NK-92 (cell line): ENCODE measurements around the gene SPATS2L.

ENCODE experiments used
- DNase-seq: peaks from one replicate; lab custom pipeline; 2025; ENCODE audit not compliant: unreplicated experiment; lab: John Stamatoyannopoulos, UW

The SPATS2L gene

DNA sequence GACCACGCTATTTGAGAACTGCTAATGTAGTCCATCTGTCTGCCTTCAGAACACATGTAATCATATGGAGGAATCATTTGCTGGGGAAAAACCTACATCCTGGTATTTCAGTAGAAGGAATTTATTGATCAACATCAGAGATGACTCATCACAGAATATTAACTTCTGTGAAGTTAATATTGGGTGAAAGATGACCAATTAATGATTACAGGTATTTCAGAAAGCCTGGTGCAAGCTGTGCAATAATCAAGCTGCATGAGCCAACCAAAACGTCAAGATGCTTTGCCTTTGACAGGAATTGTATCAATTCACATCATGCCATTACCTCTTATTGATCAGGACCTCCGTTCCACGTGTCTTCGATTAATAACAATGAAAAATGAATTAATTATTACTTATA, 9.4 kb upstream of the SPATS2L start:
- DNase-seq, result no peak

DNA sequence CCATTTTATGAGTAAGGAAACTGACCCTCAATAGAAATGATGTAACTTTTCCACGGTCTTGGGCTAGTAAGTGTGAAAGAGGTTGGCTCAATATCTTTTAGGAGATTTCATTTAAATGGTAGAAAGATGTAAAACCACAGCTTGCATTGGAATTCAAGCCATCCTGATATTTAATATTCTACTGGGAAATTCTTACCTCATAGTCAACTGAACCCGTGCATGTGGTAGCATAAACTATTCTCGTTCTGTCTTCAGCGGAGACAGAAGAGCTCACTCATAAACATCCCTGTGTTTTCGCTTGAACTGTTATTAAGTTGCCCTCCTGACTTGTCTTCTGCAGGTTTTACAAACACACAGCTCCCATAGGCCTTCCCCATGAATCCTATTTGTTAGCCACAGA, 8.5 kb upstream of the SPATS2L start:
- no peak for DNase-seq

DNA sequence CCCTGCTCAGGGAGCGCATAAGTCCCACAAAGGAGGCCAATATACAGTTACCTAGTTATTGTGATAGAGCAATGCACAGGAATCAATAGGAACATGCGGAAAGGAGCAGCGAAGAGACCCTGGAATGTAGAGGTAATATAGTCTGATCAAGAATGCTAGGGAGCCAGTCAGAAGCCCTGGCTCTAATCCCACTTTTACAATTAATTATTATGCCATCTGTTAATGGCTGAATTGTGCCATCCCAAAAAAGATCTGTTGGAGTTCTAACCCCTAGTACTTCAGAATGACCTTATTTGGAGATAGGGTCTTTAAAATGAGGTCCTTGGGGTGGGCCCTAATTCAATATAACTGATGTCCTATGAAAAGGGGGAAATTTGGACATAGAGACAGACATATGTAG, 7.7 kb upstream of the SPATS2L start:
- DNase-seq, result no peak

DNA sequence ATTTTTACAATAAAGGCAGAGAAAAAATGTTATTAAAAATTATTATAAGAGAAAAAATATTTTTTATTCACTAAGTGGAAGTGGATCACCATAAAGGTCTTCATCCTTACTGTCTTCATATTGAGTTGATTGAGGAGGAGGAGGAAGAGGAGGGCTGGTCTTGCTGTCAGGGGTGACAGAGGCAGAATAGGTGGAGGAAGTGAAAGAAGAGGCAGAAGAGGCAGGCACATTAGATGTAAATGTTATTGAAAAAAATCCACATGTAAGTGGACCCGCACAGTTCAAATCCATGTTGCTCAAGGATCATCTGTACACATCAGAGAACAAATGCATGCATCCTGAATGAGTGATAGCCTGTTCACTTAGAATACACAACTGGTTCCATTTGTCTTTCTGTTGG, 6.4 kb upstream of the SPATS2L start:
- no peak for DNase-seq

DNA sequence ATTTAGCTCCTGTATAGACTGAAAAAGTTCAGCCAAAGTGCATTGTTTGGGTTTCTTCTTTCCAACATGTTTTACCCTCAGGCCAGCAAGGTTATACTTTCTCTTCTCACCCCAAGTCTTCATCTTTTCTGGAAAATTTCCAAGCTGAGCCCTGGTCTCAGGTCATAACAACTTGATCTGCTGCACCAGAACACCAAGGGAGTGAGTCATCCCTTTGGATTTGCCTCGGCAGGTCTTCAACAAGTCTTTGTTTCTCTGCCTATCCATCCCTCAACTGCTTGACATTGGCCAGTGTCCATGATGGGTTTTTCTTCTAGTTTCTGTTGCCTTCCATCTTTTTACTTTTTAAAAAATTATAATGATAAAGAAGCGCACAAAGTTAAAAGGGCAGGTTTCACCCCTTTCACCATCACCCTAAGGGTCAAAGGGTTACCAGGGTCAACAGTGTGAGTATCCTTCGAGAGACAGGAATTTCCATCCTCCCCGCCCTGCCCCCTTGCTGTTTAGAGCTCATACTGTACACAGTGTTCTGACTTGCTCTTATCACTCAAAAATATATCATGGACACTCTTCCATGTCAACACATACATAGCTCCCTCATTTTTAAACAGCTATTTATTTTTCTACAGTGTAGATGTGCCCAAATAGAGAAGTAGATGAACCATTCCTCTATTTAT, 5.7 kb upstream of the SPATS2L start:
- no peak for DNase-seq

DNA sequence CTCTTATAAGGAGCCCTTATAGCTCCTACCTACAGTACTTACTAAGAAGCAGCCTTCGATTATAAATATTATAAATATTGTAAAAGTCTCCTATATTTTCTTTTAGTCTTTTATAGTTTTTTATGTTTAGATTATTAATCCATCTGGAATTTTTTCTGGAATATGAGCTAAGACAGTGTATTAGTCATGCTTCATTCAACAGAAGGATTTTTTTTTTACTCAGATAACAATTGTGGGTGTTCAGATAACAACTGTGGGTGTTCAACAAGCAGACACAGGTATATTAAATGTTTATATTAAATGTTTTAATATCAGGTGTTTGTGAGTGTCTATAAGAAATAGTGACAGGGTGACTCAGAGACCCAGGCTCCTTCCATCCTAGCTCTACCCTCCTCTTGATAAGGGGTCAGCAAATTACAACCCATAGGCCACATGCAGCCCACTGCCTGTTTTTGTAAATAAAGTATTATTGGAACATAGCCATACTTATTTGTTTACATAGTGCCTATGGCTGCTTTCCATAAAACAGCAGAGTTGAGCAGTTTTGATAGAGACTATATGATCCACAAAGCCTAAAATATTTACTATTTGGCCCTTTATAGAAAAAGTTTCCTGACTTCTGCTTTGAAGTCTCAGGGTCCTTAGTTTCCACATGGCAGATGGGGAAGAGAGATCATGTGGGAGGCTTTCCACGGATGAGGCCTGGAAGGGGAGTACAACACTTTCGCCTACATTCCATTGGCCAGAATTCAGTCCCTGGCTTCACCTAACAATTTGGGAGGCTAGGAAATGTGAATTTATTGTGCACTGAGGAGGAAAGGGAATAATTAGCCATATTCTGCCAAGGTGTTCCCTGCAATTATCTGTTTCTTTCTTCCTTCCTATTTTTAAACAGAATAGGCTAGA, 4.3 kb upstream of the SPATS2L start:
- DNase-seq, result no peak

DNA sequence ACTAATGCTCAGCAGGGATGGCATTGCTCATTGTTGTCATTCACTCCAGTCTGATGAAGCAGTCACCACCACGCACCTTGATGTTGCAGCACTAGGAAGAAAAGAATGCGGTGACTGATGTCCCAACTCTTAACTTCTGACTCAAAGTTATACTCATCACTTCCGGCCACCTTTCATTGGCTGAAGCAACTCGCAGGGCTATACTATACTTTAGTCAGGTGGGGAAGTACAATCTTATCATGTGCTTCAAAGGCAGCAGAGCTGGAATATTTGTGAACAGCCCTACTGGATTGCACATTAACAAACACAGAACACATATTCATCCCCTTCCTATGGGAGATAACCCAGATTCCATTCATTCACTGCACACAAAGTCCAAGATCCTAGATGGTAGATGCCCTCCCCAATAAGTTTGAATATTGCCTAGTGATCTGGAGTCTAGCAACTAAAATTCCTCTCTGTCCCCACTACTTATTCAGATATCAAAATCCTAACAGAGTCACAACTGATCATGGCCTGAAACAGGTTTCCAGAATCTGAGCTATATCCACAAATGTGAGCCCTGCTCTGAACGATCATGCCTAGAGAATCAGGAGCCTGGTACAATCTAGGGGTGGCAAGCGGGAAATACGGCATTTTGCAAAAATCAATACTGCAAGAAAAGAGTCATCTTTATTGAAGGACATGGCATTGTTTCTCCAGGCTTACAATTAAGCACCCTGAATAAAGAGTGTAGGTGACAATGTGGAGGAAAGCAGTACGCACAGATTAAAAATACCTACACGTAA, 3.4 kb upstream of the SPATS2L start:
- DNase-seq, result no peak

DNA sequence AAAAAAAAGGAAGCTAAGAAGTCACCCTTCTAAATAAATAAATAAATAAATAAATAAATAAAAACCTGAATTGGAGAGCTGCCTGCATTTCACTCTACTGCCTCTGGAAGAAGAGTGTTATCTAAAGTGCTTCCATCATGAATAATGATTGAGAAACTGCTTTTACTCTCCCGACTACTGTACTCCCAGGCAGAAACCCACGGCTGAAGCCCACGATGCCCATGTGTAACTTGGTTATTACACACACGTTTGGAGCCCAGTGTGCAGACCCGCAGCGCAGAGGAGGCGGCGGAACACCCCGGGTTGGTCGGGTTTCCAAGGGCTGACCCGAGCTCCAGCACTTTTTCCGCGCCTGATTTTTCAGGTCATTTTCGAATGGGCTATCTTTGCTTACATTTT, 697 bp upstream of the SPATS2L start:
- no peak for DNase-seq

DNA sequence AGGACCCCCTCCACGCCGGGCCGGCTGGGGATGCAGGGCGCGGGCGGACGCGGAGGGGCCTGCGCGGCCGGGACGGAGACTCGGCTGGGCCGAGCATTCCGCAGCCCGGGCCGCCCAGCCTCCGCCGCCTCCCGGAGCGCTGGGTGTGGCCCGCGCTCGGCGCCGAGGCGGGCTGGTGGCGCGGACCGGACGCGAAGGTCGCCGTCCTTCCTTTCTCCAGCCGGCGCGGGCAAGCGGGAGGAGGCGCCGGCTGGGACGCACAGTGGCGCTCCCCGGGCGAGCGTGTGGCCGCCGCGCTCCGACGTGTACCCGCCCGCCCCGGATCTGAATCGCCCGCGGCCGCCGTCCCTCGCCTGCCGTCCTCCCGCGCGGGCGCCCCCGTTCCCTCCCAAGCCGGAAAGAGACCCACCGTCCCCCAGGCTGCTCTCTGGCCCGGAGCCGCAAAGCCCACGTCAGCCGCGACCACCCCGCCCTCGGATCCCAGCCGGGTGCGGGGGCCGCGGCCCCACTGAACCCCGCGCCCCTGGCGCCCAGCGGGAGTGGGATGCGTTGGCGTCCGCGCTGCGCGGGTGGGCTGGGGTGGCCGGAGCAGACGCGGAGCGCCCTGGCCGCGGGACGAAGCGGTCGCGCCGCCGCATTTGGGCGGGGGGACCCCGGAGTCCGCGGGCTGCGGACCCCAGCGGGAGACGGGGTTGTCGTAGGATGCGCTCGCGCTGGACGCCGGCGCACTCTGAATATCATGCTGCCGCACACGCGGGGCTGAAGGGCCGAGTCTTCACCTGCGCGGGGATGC, 634 bp downstream of the SPATS2L start:
- no peak for DNase-seq

DNA sequence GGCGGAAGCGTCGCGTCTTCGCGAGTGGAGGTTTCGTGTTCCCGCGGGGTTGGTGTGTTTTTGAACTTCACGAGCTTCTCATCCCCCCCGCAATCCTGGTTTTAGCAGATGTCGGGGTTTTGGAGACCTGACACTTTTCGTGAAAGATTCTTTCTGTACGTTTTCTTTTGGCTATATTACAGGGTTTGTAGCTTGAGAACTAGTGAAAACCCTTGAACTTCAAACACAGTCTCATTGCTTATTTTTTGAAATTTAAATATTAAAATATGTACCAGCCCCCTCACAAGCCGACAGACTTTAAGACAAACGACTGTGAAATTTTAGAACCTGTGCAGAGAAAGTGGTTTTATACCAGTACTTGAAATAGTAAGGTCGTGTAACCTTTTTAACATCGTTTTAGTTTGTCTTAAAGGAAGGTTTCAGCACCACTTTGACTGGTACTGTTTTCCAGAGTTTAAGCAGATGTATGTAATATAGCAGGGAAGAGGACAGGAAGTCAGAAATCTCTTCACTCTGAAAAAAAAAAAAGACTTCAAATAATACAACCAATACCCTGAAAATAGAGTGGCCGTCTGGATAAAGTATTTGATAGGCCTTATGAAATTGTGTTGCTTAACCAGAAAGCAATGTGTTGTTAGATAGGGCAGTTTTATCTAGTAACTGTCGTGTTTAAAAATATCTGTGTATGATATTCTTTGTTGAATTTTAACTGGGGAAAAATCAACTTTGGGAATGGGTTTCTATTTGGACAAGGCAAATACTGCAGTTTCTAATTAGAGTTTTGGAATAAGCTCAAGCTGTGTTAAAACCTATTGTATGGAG, 1.4 kb downstream of the SPATS2L start:
- no peak for DNase-seq

DNA sequence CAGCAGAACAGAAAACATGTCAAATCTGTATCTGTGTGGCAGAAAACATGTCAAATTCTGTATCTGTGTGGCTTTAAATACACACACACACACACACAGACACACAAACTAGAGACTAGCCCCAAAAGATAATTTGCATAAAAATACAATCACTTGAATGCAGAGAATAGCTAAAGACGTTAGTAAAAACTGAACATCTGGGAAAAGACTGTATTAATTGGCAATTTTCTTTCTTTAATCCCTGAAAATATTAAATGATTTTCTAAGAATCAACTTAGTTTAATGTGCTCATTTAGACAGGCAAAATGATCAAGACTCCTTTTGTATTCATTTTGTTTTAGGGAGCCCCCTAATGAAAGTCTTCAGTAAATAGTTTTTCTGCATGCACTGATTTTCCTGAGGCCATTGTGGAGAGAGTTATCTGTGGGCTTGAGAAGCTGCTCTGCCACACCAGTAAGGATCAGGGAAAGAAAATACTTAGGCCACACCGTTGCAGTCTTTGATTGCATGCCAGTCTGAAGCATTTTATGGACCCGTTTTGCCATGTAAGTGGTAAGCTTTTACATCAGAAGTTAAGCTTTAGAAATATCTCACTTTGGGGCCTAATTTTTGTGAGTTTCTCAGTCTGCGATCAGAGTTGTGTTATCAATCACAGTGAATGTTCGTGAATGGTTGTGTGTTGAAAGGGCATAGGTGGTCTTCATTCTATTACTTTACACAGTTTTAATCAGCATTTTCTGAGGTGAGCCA, 2.2 kb downstream of the SPATS2L start:
- no peak for DNase-seq

DNA sequence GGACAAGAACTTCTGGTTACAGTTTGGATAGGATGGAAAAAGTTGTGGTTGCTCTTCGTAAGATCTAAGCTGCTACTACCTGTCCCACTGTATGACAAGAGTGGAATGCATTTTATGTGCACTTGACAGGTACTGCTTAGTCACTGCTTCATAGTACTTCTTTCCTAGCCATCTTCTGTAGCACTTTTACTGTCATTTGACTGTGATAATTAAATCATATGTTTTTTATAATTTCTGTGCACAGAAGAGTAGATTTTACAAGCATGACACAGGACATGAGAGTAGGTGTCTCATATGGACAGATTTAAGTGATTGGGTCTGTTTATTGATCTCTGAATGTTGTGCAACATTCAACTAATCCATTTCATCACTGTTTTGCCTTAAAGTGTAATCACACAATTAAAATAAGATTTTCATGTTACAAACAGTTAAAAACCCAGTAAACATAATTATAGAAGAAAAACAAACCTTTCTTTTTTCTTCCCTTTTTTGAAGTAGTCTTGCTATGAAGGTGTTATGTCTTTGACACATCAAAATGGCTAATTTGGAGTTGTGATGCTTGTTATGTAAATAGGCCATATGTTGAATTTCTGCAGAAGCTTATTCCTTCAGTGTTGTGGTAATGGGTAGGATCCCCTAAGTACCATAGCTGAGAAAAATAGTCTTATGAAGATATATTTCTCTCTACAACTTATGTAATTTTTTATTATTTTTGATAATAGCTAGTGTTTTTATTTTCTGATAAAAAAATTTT, 3.0 kb downstream of the SPATS2L start:
- no peak for DNase-seq

DNA sequence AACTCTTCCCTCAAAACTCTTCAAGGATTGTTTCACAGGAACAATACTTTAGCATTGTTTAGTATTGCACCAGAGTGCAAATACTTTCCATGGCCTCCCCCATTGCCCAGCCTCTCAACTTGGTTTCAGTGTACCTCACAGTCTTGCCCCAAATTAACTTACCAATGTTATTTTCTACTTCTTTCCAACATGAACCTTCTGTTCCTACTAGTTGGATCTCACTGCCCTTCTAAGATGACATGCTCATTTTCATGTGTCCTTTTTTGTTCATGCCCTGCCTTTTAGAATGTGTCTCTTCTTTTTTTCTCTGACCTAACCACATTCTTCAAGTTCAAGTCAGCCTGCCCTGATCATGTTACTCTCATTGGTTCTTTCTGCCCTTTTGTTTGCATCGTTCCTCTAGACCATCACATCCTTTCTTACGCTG, 4.1 kb downstream of the SPATS2L start:
- DNase-seq, result no peak

DNA sequence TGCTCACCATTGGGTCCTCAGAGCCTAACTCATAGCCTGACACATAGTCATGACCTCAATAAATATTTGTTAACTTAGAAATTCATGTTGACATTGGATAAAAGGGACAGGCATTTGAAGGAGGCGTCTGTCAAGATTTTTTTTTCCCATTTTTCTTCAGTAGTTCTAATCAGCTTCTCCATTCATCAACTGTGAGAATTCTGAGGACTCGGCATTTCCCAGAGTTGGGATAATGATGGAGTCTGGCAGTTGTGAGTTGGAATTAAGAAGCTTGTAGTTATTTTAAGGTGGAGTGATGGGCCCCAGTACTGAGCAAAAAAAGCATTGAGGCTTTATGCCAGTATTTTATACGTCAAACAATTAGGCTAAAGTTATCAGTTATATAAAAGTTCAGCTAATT, 4.6 kb downstream of the SPATS2L start:
- DNase-seq, result no peak

DNA sequence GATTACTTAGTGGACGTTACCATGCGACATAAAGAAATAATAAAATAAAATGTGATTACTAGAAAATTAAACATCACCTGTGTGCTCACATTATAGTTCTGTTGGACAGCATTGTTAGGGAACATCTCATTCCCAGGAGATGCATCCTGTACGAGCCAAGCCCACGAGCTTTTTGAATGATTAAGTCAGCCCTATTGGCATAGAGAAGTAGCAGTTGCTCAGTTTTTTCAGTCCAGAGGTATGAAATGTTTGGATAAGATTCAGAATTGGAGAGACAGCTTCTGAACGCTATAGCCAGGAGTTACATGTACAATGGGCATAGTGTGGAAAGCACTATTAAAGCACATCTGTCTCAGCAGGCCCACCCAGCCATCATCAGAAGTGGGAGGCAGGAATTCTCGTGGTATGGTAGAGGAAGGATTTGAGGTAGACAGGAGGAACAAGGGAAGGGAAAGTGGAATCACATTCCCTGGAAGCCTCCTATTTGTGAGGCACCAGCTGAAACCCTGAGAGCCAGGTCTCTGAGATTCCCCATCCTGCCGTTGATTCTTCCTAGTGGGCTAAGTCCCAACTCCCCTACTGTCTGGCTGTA, 8.6 kb downstream of the SPATS2L start:
- no peak for DNase-seq

DNA sequence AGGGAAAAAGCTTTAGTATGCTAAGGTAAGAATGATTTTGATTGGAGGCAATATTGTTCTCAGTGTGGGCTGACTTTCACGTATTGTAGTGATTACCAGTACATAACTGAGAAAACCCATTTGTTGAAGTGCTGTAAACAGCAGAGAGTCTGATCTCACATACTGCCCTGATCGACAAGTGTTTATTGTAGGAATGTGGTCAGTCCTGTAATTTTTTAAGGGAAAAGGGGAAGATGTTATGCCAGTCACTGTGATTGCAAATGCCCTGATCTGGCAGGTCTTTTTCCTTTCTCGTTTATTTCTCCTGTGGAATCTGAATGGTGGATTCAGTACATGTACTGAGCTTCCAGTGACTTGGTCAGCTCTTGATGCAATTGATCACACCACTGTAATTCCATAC, 11.5 kb downstream of the SPATS2L start:
- no peak for DNase-seq

DNA sequence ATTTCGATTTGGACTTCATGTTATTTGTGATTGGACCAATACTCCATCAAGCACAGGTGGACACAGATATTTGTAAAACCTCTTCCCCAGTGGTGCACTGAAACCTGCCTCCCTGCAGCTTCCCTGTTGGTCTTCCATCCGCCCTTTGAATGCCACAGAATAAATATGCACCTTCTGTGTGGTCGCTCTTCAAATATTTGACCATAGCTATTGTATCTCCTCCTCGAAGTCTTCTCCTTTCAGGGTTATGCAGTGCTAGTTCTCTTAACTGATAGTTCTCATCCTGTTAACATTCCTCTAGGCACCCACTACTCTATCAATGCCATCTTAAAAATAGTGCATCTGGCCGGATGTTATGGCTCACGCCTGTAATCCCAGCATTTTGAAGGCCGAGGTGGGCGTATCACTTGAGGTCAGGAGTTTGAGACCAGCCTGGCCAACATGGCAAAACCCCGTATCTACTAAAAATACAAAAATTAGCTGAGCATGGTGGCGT, 12.5 kb downstream of the SPATS2L start:
- DNase-seq, result no peak
